SH-SY5Y (cell line): Measurements from ENCODE around the gene CD99.

Experiments
- GATA2 ChIP-seq: IDR thresholded peaks from 2 replicates; pipeline ENCODE4 v1.6.1; 2011; ENCODE audit warnings: mild to moderate bottlenecking, low read depth, low read length
- GATA3 ChIP-seq: IDR thresholded peaks from 2 replicates; pipeline ENCODE4 v1.6.1; 2011; ENCODE audit warnings: low read depth, mild to moderate bottlenecking, low read length, moderate library complexity

GRCh38 chrX:2774776-2775175 is 83.7 kb downstream of the CD99 start:
- TF ChIP-seq GATA2 = no peak
- TF ChIP-seq GATA3 = no peak
